Fibroblast of villous mesenchyme (primary cell): ENCODE measurements around the gene NOG. TPM values are rescaled to one million over a fixed set of nuclear protein-coding genes. Genes with fewer than 3 reads are reported as not detected.

ENCODE experiments used
- DNase-seq: peaks from one replicate; pipeline ENCODE4 v3.0.0-alpha.2; 2010; ENCODE audit warnings: low read depth
- H3K4me3 ChIP-seq: 2 replicates; pipeline ENCODE4 v1.5.1; 2011; ENCODE audit warnings: low read depth, mild to moderate bottlenecking, low read length
- total RNA-seq: library from RNA; depleted of rRNA; stranded (reverse); fragments of >200 nt; gene quantifications from 2 replicates; pipeline ENCODE4 v1.2.3, GENCODE V29; 2012
- TF ChIP-seq, protein P1 (sequence below): IDR thresholded peaks from 2 replicates; pipeline ENCODE4 v1.5.1; 2012; ENCODE audit warnings: low read depth, mild to moderate bottlenecking, low read length; ENCODE audit not compliant: insufficient read depth

The NOG gene
- total RNA-seq, 1 donor = 2.6 TPM

DNA sequence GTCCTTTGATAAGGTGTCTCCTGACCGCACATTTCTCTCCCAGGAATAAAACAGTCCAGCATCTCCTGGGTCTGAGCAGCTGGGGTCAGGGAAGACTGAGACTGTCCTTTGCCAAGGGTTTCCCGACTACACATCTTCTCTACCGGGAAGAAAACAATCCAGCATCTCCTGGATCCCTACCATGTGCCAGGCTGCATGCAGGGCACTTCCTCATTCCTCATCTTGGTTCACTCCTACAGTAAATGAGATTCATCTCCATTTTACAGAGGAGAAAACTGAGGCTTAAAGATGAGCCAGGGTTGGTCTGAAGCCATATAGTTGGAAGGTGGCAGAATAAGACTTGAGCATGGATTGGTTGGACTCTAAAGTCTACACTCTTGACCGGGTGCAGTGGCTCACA is 36.7 kb downstream of the NOG start:
- TF ChIP-seq, protein P1, sequence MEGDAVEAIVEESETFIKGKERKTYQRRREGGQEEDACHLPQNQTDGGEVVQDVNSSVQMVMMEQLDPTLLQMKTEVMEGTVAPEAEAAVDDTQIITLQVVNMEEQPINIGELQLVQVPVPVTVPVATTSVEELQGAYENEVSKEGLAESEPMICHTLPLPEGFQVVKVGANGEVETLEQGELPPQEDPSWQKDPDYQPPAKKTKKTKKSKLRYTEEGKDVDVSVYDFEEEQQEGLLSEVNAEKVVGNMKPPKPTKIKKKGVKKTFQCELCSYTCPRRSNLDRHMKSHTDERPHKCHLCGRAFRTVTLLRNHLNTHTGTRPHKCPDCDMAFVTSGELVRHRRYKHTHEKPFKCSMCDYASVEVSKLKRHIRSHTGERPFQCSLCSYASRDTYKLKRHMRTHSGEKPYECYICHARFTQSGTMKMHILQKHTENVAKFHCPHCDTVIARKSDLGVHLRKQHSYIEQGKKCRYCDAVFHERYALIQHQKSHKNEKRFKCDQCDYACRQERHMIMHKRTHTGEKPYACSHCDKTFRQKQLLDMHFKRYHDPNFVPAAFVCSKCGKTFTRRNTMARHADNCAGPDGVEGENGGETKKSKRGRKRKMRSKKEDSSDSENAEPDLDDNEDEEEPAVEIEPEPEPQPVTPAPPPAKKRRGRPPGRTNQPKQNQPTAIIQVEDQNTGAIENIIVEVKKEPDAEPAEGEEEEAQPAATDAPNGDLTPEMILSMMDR = no peak
- no peak overlapping the region for H3K4me3 ChIP-seq
- DNase-seq = no peak

DNA sequence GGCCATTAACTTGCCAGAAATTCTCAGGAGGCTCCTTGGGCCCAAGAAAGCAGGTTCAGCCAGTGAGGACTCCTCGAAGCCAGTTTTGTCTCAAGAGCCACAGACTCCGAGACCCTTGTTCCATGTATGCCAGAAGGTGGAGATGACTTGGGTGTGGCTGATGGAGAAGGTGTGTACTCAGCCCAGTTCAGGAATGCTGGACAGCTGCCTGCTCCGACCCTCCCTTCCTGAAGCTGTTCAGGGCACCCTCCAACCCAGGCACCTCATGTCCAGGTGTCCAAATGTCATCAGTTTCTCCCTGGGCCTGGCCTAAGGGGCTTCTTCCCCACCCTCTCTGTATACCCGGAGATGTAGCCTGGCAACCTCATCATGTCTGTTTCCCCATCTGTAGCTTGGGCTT is 40.2 kb downstream of the NOG start:
- TF ChIP-seq, protein P1 = no peak
- DNase-seq = no peak
- no peak overlapping the region for H3K4me3 ChIP-seq

DNA sequence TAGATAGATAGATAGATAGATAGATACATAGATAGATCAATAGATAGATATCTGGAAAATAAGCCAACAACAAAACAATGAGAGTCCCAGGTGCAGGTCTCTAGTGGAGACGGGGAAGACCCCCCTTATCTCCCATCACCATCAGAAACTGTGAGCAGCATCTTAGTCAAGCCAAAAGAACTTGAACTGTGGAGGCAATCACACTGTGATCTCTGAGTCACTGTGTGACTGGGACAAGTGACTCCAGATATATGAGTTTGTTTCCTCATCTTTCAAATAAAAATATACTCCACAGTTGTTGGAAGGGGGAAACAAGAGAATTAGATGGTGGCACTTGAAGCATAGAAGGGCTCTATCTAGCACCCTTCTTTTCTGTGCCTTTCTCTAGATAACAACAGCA is 42.1 kb downstream of the NOG start:
- no peak for DNase-seq
- TF ChIP-seq, protein P1 = no peak
- H3K4me3 ChIP-seq = no peak overlapping the region

DNA sequence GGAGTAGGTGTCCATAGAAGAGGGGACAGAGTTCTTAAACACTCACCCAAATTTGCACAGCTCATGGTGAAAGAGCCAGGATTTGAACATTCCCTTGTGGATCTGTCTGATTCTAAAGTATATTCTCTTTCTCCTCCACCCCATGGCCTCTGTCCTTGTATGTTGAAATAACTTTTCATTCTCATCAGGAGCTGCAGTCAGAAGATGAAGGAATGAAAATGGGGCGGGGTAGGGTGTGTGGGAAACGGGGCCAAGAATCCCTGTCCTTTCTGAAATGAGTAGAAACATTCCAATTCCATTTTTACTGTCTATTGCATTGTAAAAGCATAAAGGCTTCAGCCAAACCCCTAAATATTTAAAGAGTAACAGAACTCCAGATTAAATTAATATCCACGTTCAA is 42.8 kb downstream of the NOG start:
- H3K4me3 ChIP-seq = no peak overlapping the region
- TF ChIP-seq, protein P1 = no peak
- no peak for DNase-seq

DNA sequence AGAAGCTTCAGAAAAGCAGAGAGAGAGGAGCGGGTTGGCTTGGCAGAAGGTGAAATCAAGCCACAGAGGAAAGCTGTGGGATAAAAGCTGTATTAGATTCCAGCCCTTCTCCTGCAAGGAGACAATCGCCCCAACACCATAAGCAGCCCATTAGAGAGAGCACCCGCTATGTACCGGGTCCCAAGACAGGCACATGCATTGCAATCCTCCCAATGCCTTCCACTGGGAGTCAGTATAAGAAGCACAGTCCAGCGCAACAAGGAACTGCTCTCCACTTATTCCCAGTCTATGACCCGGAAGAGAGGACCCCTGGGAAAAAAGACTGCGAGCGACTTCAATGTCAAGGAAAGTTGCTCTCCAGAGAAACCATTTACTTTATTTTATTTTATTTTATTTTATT is 43.8 kb downstream of the NOG start:
- DNase-seq = no peak
- H3K4me3 ChIP-seq = no peak overlapping the region
- TF ChIP-seq, protein P1 = no peak

DNA sequence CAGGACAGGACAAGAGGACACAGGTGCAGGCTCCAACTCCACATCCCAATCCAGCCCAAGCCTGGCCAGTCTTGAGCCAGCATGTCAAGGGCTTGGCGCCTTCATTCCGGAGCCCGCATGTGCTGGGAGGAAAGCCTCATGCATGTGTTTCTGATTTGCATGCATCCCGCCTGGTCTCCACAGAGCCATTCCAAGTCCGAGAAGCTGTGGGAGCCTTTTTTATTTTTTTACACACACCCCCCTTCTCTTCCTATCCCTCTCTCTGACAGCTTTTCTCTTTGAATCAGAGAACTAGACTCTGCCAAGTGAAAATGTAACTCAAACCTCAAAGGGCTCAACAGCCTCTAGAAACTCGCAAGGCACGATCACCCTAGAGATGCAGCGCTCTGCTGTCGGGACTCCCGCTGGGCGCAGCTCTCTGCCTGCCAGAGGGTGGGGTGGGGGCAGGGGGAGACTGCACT is 45.1 kb downstream of the NOG start:
- TF ChIP-seq, protein P1 = no peak
- DNase-seq = no peak
- H3K4me3 ChIP-seq = no peak overlapping the region

DNA sequence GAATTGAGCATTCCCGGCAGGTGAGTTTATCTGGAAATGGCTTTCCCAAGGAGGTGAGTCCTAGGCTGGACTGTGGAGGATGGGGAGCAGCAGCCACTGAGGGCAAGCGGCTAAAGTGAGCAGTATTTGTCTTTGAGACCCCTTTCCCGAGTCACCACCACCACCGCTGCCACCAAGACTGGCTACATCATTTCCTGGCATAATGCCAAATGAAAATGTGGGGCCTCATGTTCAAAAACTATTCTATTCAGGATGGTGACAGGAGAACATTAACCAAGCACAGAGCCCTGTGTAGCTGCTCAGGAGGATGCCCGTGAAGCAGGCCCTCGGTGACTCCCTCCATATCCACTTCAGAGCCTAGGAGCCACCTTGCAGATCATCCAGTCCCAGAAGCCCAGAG is 46.0 kb downstream of the NOG start:
- DNase-seq = no peak
- no peak overlapping the region for H3K4me3 ChIP-seq
- TF ChIP-seq, protein P1 = no peak
